Thyroid gland (tissue), 4 donors: ENCODE data around the gene DOCK2. TPM values are rescaled to one million over a fixed set of nuclear protein-coding genes. Genes with fewer than 3 reads are reported as not detected.

ENCODE experiments used
- DNase-seq, 2 donors: peaks; one replicate each; pipeline ENCODE4 v3.0.0-alpha.2; 2019
- H3K27ac ChIP-seq, 3 donors: fragments of 200-600 bp; sonication (generic); 1 replicate in 2 of 3; 2 replicates in 1 of 3; pipeline ENCODE4 v1.5.1; 2016 to 2019; ENCODE audit warnings: mild to moderate bottlenecking in 1 of 3, moderate library complexity in 1 of 3
- H3K27me3 ChIP-seq: fragments of 200-600 bp; sonication (generic); one replicate; pipeline ENCODE4 v1.5.1; 2019
- H3K36me3 ChIP-seq, 2 donors: fragments of 200-600 bp; sonication (generic); one replicate each; pipeline ENCODE4 v1.5.1; 2016 to 2019
- H3K4me1 ChIP-seq, 2 donors: fragments of 200-600 bp; sonication (generic); one replicate each; pipeline ENCODE4 v1.5.1; 2017 to 2019
- H3K4me3 ChIP-seq, 3 donors: fragments of 200-600 bp; sonication (generic); replicated peaks in 1 of 3; 1 replicate in 2 of 3; 2 replicates in 1 of 3; pipeline ENCODE4 v1.5.1; 2016; ENCODE audit warnings: mild to moderate bottlenecking in 1 of 3
- H3K9me3 ChIP-seq: fragments of 200-600 bp; sonication (generic); one replicate; pipeline ENCODE4 v1.5.1; 2017
- CTCF ChIP-seq, 6 experiments: fragments of 200-600 bp in 3 of 6; fragments of 450-650 bp in 3 of 6; sonication (generic) in 3 of 6; IDR thresholded peaks; one replicate each; pipeline ENCODE4 v1.5.1; 2016 to 2019; ENCODE audit warnings: antibody characterized with exemption in 6 of 6, mild to moderate bottlenecking in 2 of 6, inconsistent platforms in 1 of 6, moderate library complexity in 1 of 6
- POLR2A ChIP-seq, 2 donors: fragments of 450-650 bp; IDR thresholded peaks; one replicate each; pipeline ENCODE4 v1.6.1; 2017; ENCODE audit warnings: antibody characterized with exemption in 2 of 2, mild to moderate bottlenecking in 2 of 2, moderate library complexity in 1 of 2
- WGBS, 2 donors: methylation state at CpG; one replicate each; pipeline ENCODE4 v1.1.5; 2017; 5-methylcytosine and 5-hydroxymethylcytosine counted together
- intact Hi-C: fragments of 100-400 bp; cut with DNase I; formaldehyde crosslinking; loops from one replicate; pipeline ENCODE4 v1.15.1; 2023
- total RNA-seq, 4 donors: library from RNA; depleted of rRNA; stranded (reverse); fragments of >200 nt; gene quantifications; one replicate each; pipeline ENCODE4 v1.2.3, GENCODE V29; 2016

The DOCK2 gene
- total RNA-seq, 4 donors from 2014 or later, result 4.3 to 14.1 (median 8.6) TPM

GRCh38 chr5:169695025-169695625 lies 58.0 kb downstream of the DOCK2 start:
- Histone ChIP-seq H3K4me1 (no peaks in the 10 kb centered on the region), H3K27ac (no peak overlapping the region), H3K36me3 (no peaks in the 10 kb centered on the region), H3K4me3 (no peak overlapping the region), H3K27me3 (no peaks in the 10 kb centered on the region), H3K9me3 (no peaks in the 10 kb centered on the region)
- 84 to 85% methylated on average over 6 of the region's 6 CpGs for WGBS, 2 donors
- intact Hi-C loops, result no loop called here
- TF ChIP-seq POLR2A (IDR thresholded peaks at IDR 0.05) (no peak), CTCF (IDR thresholded peaks at IDR 0.05) (no peak)
- DNase-seq, result no peak

GRCh38 chr5:169695919-169696490 lies 58.9 kb downstream of the DOCK2 start:
- H3K4me3 ChIP-seq, result no peak overlapping the region
- H3K9me3 ChIP-seq, result no peaks in the 10 kb centered on the region
- WGBS, 2 donors, result 67 to 71% methylated on average over 8 of the region's 8 CpGs
- intact Hi-C loops, result no loop called here
- no peaks in the 10 kb centered on the region for H3K27me3 ChIP-seq
- no peaks in the 10 kb centered on the region for H3K36me3 ChIP-seq
- no peaks in the 10 kb centered on the region for H3K4me1 ChIP-seq
- no peak for DNase-seq
- no peak overlapping the region for H3K27ac ChIP-seq
- TF ChIP-seq POLR2A (IDR thresholded peaks at IDR 0.05) (no peak), CTCF (IDR thresholded peaks at IDR 0.05) (no peak)

GRCh38 chr5:169696621-169697510 lies 59.8 kb downstream of the DOCK2 start:
- Histone ChIP-seq H3K27ac (no peak overlapping the region), H3K9me3 (no peaks in the 10 kb centered on the region), H3K4me3 (no peak overlapping the region), H3K27me3 (no peaks in the 10 kb centered on the region), H3K4me1 (no peaks in the 10 kb centered on the region), H3K36me3 (no peaks in the 10 kb centered on the region)
- no peak for TF ChIP-seq CTCF (IDR thresholded peaks at IDR 0.05)
- TF ChIP-seq POLR2A (IDR thresholded peaks at IDR 0.05), result no peak
- WGBS, 2 donors, result 76 to 77% methylated on average over 6 of the region's 6 CpGs
- intact Hi-C loops, result no loop called here
- DNase-seq, result no peak

- no peak for TF ChIP-seq CTCF (IDR thresholded peaks at IDR 0.05)
- TF ChIP-seq POLR2A (IDR thresholded peaks at IDR 0.05), result no peak
- DNase-seq, result no peak
- Histone ChIP-seq H3K4me3 (no peak overlapping the region), H3K9me3 (no peaks in the 10 kb centered on the region), H3K4me1 (no peaks in the 10 kb centered on the region), H3K36me3 (no peaks in the 10 kb centered on the region), H3K27ac (no peak overlapping the region), H3K27me3 (no peaks in the 10 kb centered on the region)
- intact Hi-C loops, result no loop called here
- 79 to 85% methylated on average over 2 of the region's 2 CpGs for WGBS, 2 donors
Measured at GRCh38 chr5:169697511-169697890, 60.4 kb downstream of the DOCK2 start.

- no peaks in the 10 kb centered on the region for H3K9me3 ChIP-seq
- 67 to 89% methylated on average over 1 to 3 of the region's 3 CpGs for WGBS, 2 donors
- intact Hi-C loops, result no loop called here
- no peak for TF ChIP-seq CTCF (IDR thresholded peaks at IDR 0.05)
- no peak for TF ChIP-seq POLR2A (IDR thresholded peaks at IDR 0.05)
- no peak overlapping the region for H3K4me3 ChIP-seq
- no peaks in the 10 kb centered on the region for H3K27me3 ChIP-seq
- no peaks in the 10 kb centered on the region for H3K4me1 ChIP-seq
- DNase-seq, result no peak
- no peaks in the 10 kb centered on the region for H3K36me3 ChIP-seq
- no peak overlapping the region for H3K27ac ChIP-seq
Measured at GRCh38 chr5:169697976-169698375, 60.9 kb downstream of the DOCK2 start.
